Adrenal gland (tissue), 5 donors: Measurements from ENCODE around the gene GJB6.

Experiments used
- CTCF ChIP-seq, 6 experiments: fragments of 450-650 bp in 4 of 6; fragments of 200-600 bp in 2 of 6; sonication (generic) in 1 of 6; IDR thresholded peaks; 1 replicate in 5 of 6; 2 replicates in 1 of 6; pipeline versions ENCODE4 v1.5.1 to v1.8.0; 2016 to 2021; ENCODE audit warnings: antibody characterized with exemption in 6 of 6, mild to moderate bottlenecking in 2 of 6, moderate library complexity in 1 of 6
- POLR2A ChIP-seq, 2 donors: fragments of 450-650 bp; IDR thresholded peaks; one replicate each; pipeline ENCODE4 v1.6.1; 2017; ENCODE audit warnings: antibody characterized with exemption in 2 of 2, mild to moderate bottlenecking in 2 of 2, moderate library complexity in 1 of 2
- donor health status: DM: no; HTN: no; CAD: no.

GRCh38 chr13:20192158-20192835 lies 39.8 kb downstream of the GJB6 start:
- no peak for TF ChIP-seq CTCF (IDR thresholded peaks at IDR 0.05)
- no peak for TF ChIP-seq POLR2A (IDR thresholded peaks at IDR 0.05)
